Spleen (tissue), 11 donors: ENCODE data around the gene GNAS-AS1. TPM values are rescaled to one million over a fixed set of nuclear protein-coding genes. Genes with fewer than 3 reads are reported as not detected.

Experiments used
- DNase-seq: peaks from one replicate; pipeline ENCODE4 v3.0.0-alpha.2; 2020
- H3K27ac ChIP-seq, 8 donors: fragments of 200-600 bp; sonication (generic) in 7 of 8; 1 replicate in 4 of 8; 2 replicates in 4 of 8; pipeline versions ENCODE4 v1.5.0 to v1.8.0; 2016 to 2021; ENCODE audit warnings: inconsistent platforms in 4 of 8, mild to moderate bottlenecking in 4 of 8, moderate library complexity in 1 of 8
- H3K27me3 ChIP-seq, 7 donors: fragments of 200-600 bp; sonication (generic) in 6 of 7; replicated peaks in 1 of 7; 1 replicate in 4 of 7; 2 replicates in 3 of 7; pipeline versions ENCODE4 v1.5.0 to v1.8.0; 2016 to 2021; ENCODE audit warnings: inconsistent platforms in 3 of 7, mild to moderate bottlenecking in 1 of 7
- H3K36me3 ChIP-seq, 6 donors: fragments of 200-600 bp; sonication (generic) in 5 of 6; 1 replicate in 4 of 6; 2 replicates in 2 of 6; pipeline versions ENCODE4 v1.5.0 to v1.8.0; 2016 to 2021; ENCODE audit warnings: inconsistent platforms in 2 of 6
- H3K4me1 ChIP-seq, 6 donors: fragments of 200-600 bp; sonication (generic) in 5 of 6; 1 replicate in 3 of 6; 2 replicates in 3 of 6; pipeline versions ENCODE4 v1.5.0 to v1.8.0; 2016 to 2021; ENCODE audit warnings: inconsistent platforms in 3 of 6
- H3K4me3 ChIP-seq, 8 donors: fragments of 200-600 bp; sonication (generic) in 7 of 8; 1 replicate in 4 of 8; 2 replicates in 4 of 8; pipeline versions ENCODE4 v1.5.0 to v1.8.0; 2016 to 2021; ENCODE audit warnings: inconsistent platforms in 4 of 8, mild to moderate bottlenecking in 4 of 8, moderate library complexity in 2 of 8
- H3K9me3 ChIP-seq, 8 donors: fragments of 200-600 bp; sonication (generic) in 7 of 8; 1 replicate in 4 of 8; 2 replicates in 4 of 8; pipeline versions ENCODE4 v1.5.0 to v1.8.0; 2016 to 2021; ENCODE audit warnings: inconsistent platforms in 4 of 8
- CTCF ChIP-seq, 11 experiments: fragments of 200-600 bp in 7 of 11; fragments of 450-650 bp in 4 of 11; sonication (generic) in 4 of 11; IDR thresholded peaks in 8 of 11; conservative IDR thresholded peaks in 3 of 11; 1 replicate in 7 of 11; 2 replicates in 4 of 11; pipeline versions ENCODE4 v1.4.0 to v1.8.0; 2016 to 2021; ENCODE audit warnings: antibody characterized with exemption in 11 of 11, inconsistent platforms in 4 of 11, mild to moderate bottlenecking in 1 of 11
- POLR2A ChIP-seq, 3 donors: fragments of 450-650 bp; IDR thresholded peaks; one replicate each; pipeline ENCODE4 v1.5.1; 2017; ENCODE audit warnings: antibody characterized with exemption in 3 of 3, mild to moderate bottlenecking in 1 of 3
- POLR2AphosphoS5 ChIP-seq, 3 donors: sonication (generic); formaldehyde crosslinking; IDR thresholded peaks; one replicate each; pipeline ENCODE4 v1.5.1; 2017; ENCODE audit warnings: antibody characterized with exemption in 3 of 3
- WGBS, 5 donors: extraction: QIAGEN DNeasy Blood & Tissue Kit in 3 of 5; methylation state at CpG; one replicate each; pipeline versions ENCODE4 v1.1.5 to v1.1.7; 2013 to 2018; 5-methylcytosine and 5-hydroxymethylcytosine counted together
- intact Hi-C: fragments of 100-400 bp; cut with DNase I; formaldehyde crosslinking; loops from one replicate; pipeline ENCODE4 v1.15.0; 2023; ENCODE audit warnings: low total_unique reads
- polyA plus RNA-seq, 3 donors: library from polyadenylated mRNA; stranded (reverse); fragments of 200-250 nt; gene quantifications; one replicate each; pipeline ENCODE4 v1.2.1, GENCODE V29; 2013
- total RNA-seq, 7 donors: library from RNA; depleted of rRNA in 3 of 7; stranded (reverse); fragments of >200 nt in 3 of 7; fragmentation: NEBNext Ultra II Directional in 4 of 7; extraction: Animal tissue kit (Norgen Biotek cat#: 25700) in 4 of 7; gene quantifications; one replicate each; pipeline versions ENCODE4 v1.1.0 to v1.2.1, GENCODE V29; 2016 to 2021
- donor health status: healthy with polysubstance abuse.
- donor health status: DM: no; HTN: no; CAD: no; lungs with moderate emphysema.
- donor health status: DM: no; HTN: no; CAD: no.
- donor health status: Bipolar disorder and iron deficiency.
- donor health status: healthy.
- donor health status: DM: no; HTN: no; CAD: no.
- donor health status: DM: yes; HTN: yes; CAD: no.

GNAS-AS1 gene
- total and polyA plus RNA-seq, 10 donors, result 0.18 to 1.1 (median 0.45) TPM; not detected in 2

DNA sequence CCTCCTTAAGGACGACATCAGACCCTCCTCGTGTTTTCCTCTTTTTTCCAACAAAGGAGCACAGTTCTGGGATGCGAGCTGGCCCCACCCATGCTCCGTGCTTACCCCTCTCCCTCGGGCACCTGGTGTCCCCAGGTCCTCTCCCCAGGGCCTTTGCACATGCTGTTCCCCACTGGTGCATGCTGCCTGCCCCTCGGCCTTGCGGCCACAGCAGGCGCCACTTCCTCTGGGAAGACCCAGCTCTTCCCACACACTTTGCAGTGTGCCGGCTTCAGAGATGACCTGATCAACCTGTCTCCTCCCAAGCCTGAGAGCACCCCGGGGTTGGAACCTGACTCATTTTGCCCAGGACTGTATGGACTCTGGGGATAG, 39.8 kb downstream of the GNAS-AS1 start:
- no peak for DNase-seq
- no peak overlapping the region for H3K27ac ChIP-seq
- H3K4me1 ChIP-seq, result no peaks in the 10 kb centered on the region
- TF ChIP-seq POLR2AphosphoS5 (IDR thresholded peaks at IDR 0.05), result no peak
- TF ChIP-seq POLR2A (IDR thresholded peaks at IDR 0.05), result no peak
- TF ChIP-seq CTCF (IDR thresholded peaks at IDR 0.05 in 8 of 11, conservative IDR thresholded peaks at IDR 0.05 in 3 of 11), result no peak
- H3K4me3 ChIP-seq, result no peak overlapping the region
- WGBS, 5 donors, result 80 to 91% (median 84%) methylated on average over 10 of the region's 10 CpGs
- intact Hi-C loops, result no loop called here
- peaks cover 0 to 68% (median 0%) of the 10 kb centered on the region in 7 donors for H3K27me3 ChIP-seq
- no peaks in the 10 kb centered on the region for H3K9me3 ChIP-seq
- H3K36me3 ChIP-seq, result no peaks in the 10 kb centered on the region

GRCh38 chr20:58810116-58810878, 40.4 kb downstream of the GNAS-AS1 start:
- Histone ChIP-seq H3K4me1 (no peaks in the 10 kb centered on the region), H3K9me3 (no peaks in the 10 kb centered on the region), H3K36me3 (no peaks in the 10 kb centered on the region), H3K27ac (no peak overlapping the region), H3K4me3 (no peak overlapping the region), H3K27me3 (peaks cover 0 to 64% (median 0%) of the 10 kb centered on the region in 7 donors)
- no peak for DNase-seq
- intact Hi-C loops, result no loop called here
- 73 to 82% (median 81%) methylated on average over 19 of the region's 19 CpGs for whole genome bisulfite sequencing, 5 donors
- TF ChIP-seq POLR2AphosphoS5 (IDR thresholded peaks at IDR 0.05), result no peak

- DNase-seq, result no peak
- Histone ChIP-seq H3K27ac (no peak overlapping the region), H3K4me1 (no peaks in the 10 kb centered on the region), H3K36me3 (no peaks in the 10 kb centered on the region), H3K4me3 (no peak overlapping the region), H3K27me3 (peaks cover 0 to 75% (median 0%) of the 10 kb centered on the region in 7 donors), H3K9me3 (no peaks in the 10 kb centered on the region)
- 67 to 75% (median 72%) methylated on average over 17 of the region's 17 CpGs for WGBS, 5 donors
- TF ChIP-seq POLR2AphosphoS5 (IDR thresholded peaks at IDR 0.05) (no peak), CTCF (IDR thresholded peaks at IDR 0.05 in 8 of 11, conservative IDR thresholded peaks at IDR 0.05 in 3 of 11) (no peak), POLR2A (IDR thresholded peaks at IDR 0.05) (no peak)
- intact Hi-C loops, result no loop called here
Observed at GRCh38 chr20:58808271-58809046, 42.2 kb downstream of the GNAS-AS1 start.

DNA sequence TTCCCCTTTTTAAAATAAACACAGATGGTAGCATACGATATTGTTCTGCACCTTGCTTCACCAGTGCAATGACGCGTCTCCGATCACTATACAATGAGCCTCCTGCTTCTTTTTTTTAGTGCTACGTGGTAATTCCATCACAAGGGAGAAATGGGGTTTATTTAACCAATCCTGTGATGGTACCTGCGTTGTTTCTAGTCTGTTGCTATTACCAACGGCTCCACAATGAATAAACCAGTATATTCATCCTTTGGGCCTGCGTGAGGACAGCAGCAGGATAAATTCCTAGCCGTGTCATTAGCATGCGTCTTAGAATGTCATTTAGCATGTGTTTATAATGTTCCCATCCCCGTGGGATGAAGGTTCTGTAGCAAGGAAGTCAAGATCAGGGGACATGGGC, 42.9 kb downstream of the GNAS-AS1 start:
- intact Hi-C loops, result no loop called here
- WGBS, 5 donors, result 80 to 91% (median 86%) methylated on average over 11 of the region's 11 CpGs

More for the DNA sequence above, 42.9 kb downstream of the GNAS-AS1 start:
- peaks cover 0 to 78% (median 0%) of the 10 kb centered on the region in 7 donors for H3K27me3 ChIP-seq
- H3K4me3 ChIP-seq, result no peak overlapping the region
- no peak for DNase-seq
- no peaks in the 10 kb centered on the region for H3K9me3 ChIP-seq
- no peak overlapping the region for H3K27ac ChIP-seq
- no peaks in the 10 kb centered on the region for H3K36me3 ChIP-seq
- TF ChIP-seq CTCF (IDR thresholded peaks at IDR 0.05 in 8 of 11, conservative IDR thresholded peaks at IDR 0.05 in 3 of 11) (no peak), POLR2AphosphoS5 (IDR thresholded peaks at IDR 0.05) (no peak), POLR2A (IDR thresholded peaks at IDR 0.05) (no peak)
- H3K4me1 ChIP-seq, result no peaks in the 10 kb centered on the region
